PC-3 (cell line): ENCODE measurements around the gene PTGDS. TPM values are rescaled to one million over a fixed set of nuclear protein-coding genes. Genes with fewer than 3 reads are reported as not detected.
"Not testable (repeated sequence)": the region's sequence is repeated elsewhere in the genome, so short reads cannot be mapped to it uniquely, and the experiment has no call there.

ENCODE experiments used
- ATAC-seq: fragments of 200-7000 bp; cut with Tn5 transposase; 2 replicates; pipeline ENCODE4 v1.9.1; 2020; ENCODE audit warnings: mild to moderate bottlenecking, moderate library complexity
- BruUV-seq: library from RNA; stranded (reverse); fragments of 400-500 nt; replicated peaks from 2 replicates; lab custom pipeline; 2021; lab: Mats Ljungman, UMichigan
- CTCF ChIA-PET: fragments of 300-600 bp; sonication (Branson Sonifier 250); formaldehyde crosslinking; loops from one replicate; lab custom pipeline; 2022; ENCODE audit warnings: antibody characterized with exemption; lab: Charles Lee
- POLR2A ChIA-PET: fragments of 300-600 bp; sonication (Branson Sonifier 250); formaldehyde crosslinking; loops from one replicate; lab custom pipeline; 2022; ENCODE audit warnings: antibody characterized with exemption; ENCODE audit not compliant: unreplicated experiment; lab: Charles Lee
- DNase-seq: peaks from one replicate; pipeline ENCODE4 v3.0.0-alpha.2; 2015
- H2AFZ ChIP-seq: fragments of 300-600 bp; sonication (generic); 2 replicates; pipeline ENCODE4 v1.6.0; 2016; ENCODE audit warnings: antibody characterized with exemption, low read length
- H3F3A ChIP-seq: fragments of 300-600 bp; sonication (generic); one replicate; pipeline ENCODE4 v1.6.0; 2017; ENCODE audit warnings: antibody characterized with exemption, low read length, control low read depth, mild to moderate bottlenecking; ENCODE audit not compliant: unreplicated experiment
- H3K27ac ChIP-seq: fragments of 300-600 bp; sonication (generic); 2 replicates; pipeline ENCODE4 v1.5.1; 2016; ENCODE audit warnings: mild to moderate bottlenecking, low read length
- H3K27me3 ChIP-seq: fragments of 300-600 bp; sonication (generic); 2 replicates; pipeline ENCODE4 v1.6.1; 2016; ENCODE audit warnings: low read length, mixed read lengths
- H3K36me3 ChIP-seq: fragments of 300-600 bp; sonication (generic); 2 replicates; pipeline ENCODE4 v1.6.1; 2016; ENCODE audit warnings: low read depth, mixed run types, low read length, mixed read lengths
- H3K4me1 ChIP-seq: fragments of 300-600 bp; sonication (generic); 2 replicates; pipeline ENCODE4 v1.5.1; 2016; ENCODE audit warnings: low read length; ENCODE audit not compliant: insufficient read depth
- H3K4me2 ChIP-seq: fragments of 300-600 bp; sonication (generic); 2 replicates; pipeline ENCODE4 v1.6.0; 2016; ENCODE audit warnings: low read length
- H3K4me3 ChIP-seq: fragments of 300-600 bp; sonication (generic); 2 replicates; pipeline ENCODE4 v1.5.1; 2016; ENCODE audit warnings: mild to moderate bottlenecking, low read length, mixed read lengths
- H3K79me2 ChIP-seq: fragments of 300-600 bp; sonication (generic); 2 replicates; pipeline ENCODE4 v1.6.1; 2017; ENCODE audit warnings: low read length, mixed read lengths
- H3K9ac ChIP-seq: fragments of 300-600 bp; sonication (generic); 2 replicates; pipeline ENCODE4 v1.6.0; 2016; ENCODE audit warnings: mild to moderate bottlenecking, low read length
- H3K9me2 ChIP-seq: fragments of 300-600 bp; sonication (generic); replicated peaks from 2 replicates; pipeline ENCODE4 v1.6.1; 2016; ENCODE audit warnings: mixed run types, low read length, mixed read lengths
- H3K9me3 ChIP-seq: fragments of 300-600 bp; sonication (generic); 2 replicates; pipeline ENCODE4 v1.6.1; 2016; ENCODE audit warnings: low read length, mixed read lengths
- H4K20me1 ChIP-seq: fragments of 300-600 bp; sonication (generic); 2 replicates; pipeline ENCODE4 v1.6.1; 2016; ENCODE audit warnings: low read length, mixed read lengths
- EZH2 ChIP-seq: fragments of 300-600 bp; sonication (generic); IDR thresholded peaks from one replicate; pipeline ENCODE4 v1.6.1; 2017; ENCODE audit warnings: antibody characterized with exemption, mild to moderate bottlenecking, low read length; ENCODE audit not compliant: unreplicated experiment
- EZH2phosphoT487 ChIP-seq: fragments of 300-600 bp; sonication (generic); IDR thresholded peaks from 2 replicates; pipeline ENCODE4 v1.6.1; 2018; ENCODE audit warnings: mild to moderate bottlenecking, antibody characterized with exemption, low read length, borderline replicate concordance
- intact Hi-C: fragments of 100-400 bp; cut with micrococcal nuclease; formaldehyde crosslinking; loops from 2 replicates; pipeline ENCODE4 v1.9.0; 2023
- total RNA-seq: library from RNA; depleted of rRNA; stranded (reverse); fragments of >200 nt; gene quantifications from 2 replicates; pipeline ENCODE4 v1.2.3, GENCODE V29; 2014
- TF ChIP-seq, protein P1 (sequence below): fragments of 300-600 bp; sonication (generic); conservative IDR thresholded peaks from 2 replicates; pipeline ENCODE4 v1.5.1; 2017; ENCODE audit warnings: antibody characterized with exemption, low read depth, mild to moderate bottlenecking, low read length

PTGDS gene
- total RNA-seq, 1 experiment from 2014 or later = not detected

DNA sequence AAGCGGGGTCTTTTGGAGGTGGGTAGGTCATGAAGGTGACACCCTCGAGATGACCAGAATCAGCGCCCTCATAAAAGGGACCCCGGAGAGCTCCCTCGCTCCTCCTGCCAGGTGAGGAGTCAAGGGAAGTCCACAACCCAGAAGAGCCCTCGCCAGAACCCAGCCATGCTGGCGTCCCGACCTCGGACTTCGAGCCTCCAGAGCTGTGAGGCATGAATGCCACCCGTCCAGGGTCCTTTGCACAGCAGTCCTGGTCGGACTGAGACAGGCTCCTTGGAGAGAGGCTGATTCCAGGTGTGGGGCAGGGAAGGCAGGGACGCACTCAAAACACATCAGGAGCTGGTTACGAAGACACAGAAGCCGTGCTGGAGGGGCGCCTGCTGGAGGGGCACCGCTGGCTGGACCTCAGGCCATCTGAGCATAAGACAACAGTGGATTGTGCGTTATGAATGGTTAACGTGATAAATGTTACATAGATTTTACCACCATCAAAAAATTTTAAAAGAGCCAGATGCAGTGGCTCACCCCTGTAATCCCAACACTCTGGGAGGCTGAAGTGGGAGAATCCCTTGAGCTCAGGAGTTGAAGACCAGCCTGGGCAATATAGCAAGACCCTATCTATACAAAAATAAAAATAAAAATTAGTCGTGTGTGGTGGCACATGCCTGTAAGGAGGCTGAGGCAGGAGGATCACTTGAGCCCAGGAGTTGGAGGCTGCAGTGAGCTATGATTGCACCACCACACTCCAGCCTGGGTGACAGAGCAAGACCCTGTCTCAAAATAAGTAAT, 24.7 kb downstream of the PTGDS start:
- CTCF ChIA-PET = interaction anchor here (1.6 kb wide), 1 partner anchor 28 kb away, joined by 12 read pairs; no protein-coding TSS in a partner anchor
- DNase-seq (no peak), ATAC-seq (no peak)
- H3F3A ChIP-seq = no peaks in the 10 kb centered on the region
- no TSS peak for BruUV-seq
- no peaks in the 10 kb centered on the region for H3K27me3 ChIP-seq
- H3K9me3 ChIP-seq = no peaks in the 10 kb centered on the region
- H3K36me3 ChIP-seq = no peaks in the 10 kb centered on the region
- H2AFZ ChIP-seq = no peak overlapping the region
- no peak overlapping the region for H3K4me2 ChIP-seq
- no peaks in the 10 kb centered on the region for H3K9me2 ChIP-seq
- H3K4me3 ChIP-seq = no peak overlapping the region
- H4K20me1 ChIP-seq = no peaks in the 10 kb centered on the region
- H3K27ac ChIP-seq = no peak overlapping the region
- TF ChIP-seq EZH2phosphoT487 = no peak
- no peak for TF ChIP-seq EZH2
- TF ChIP-seq, protein P1, sequence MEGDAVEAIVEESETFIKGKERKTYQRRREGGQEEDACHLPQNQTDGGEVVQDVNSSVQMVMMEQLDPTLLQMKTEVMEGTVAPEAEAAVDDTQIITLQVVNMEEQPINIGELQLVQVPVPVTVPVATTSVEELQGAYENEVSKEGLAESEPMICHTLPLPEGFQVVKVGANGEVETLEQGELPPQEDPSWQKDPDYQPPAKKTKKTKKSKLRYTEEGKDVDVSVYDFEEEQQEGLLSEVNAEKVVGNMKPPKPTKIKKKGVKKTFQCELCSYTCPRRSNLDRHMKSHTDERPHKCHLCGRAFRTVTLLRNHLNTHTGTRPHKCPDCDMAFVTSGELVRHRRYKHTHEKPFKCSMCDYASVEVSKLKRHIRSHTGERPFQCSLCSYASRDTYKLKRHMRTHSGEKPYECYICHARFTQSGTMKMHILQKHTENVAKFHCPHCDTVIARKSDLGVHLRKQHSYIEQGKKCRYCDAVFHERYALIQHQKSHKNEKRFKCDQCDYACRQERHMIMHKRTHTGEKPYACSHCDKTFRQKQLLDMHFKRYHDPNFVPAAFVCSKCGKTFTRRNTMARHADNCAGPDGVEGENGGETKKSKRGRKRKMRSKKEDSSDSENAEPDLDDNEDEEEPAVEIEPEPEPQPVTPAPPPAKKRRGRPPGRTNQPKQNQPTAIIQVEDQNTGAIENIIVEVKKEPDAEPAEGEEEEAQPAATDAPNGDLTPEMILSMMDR = no peak
- H3K79me2 ChIP-seq = no peaks in the 10 kb centered on the region
- POLR2A ChIA-PET = no interaction called here
- no peak overlapping the region for H3K9ac ChIP-seq
- H3K4me1 ChIP-seq = peaks cover 4% of the 10 kb centered on the region
- intact Hi-C loops = no loop called here

DNA sequence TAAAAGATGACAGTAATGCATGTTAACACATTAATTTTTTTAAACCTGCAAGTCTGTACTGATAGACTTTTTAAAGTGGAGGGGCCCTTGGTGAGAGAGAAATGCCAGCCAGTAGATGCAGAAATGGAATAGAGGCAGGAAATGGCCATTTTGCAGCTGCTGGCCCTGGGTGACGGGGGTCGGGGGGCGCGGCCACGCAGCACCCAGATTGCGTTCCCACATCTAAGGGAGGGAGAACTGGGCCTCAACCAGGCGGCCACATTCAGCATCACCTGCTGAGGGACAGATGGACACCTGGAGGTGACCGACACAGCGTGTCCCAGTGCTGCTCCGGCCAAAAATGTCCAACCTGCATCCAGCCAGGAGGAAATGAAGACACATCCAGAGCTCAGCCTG, 25.3 kb downstream of the PTGDS start:
- H3K9ac ChIP-seq = no peak overlapping the region
- ATAC-seq (no peak), DNase-seq (no peak)
- TF ChIP-seq, protein P1 = no peak
- TF ChIP-seq EZH2 (no peak), EZH2phosphoT487 (no peak)
- POLR2A ChIA-PET = no interaction called here
- H3K4me2 ChIP-seq = no peak overlapping the region
- no peaks in the 10 kb centered on the region for H3K9me2 ChIP-seq
- intact Hi-C loops = no loop called here
- no peaks in the 10 kb centered on the region for H3K27me3 ChIP-seq
- H3K36me3 ChIP-seq = no peaks in the 10 kb centered on the region
- H3K4me1 ChIP-seq = no peaks in the 10 kb centered on the region
- no peaks in the 10 kb centered on the region for H3K79me2 ChIP-seq
- H3F3A ChIP-seq = no peaks in the 10 kb centered on the region
- CTCF ChIA-PET = no interaction called here
- H2AFZ ChIP-seq = no peak overlapping the region
- BruUV-seq = no TSS peak
- no peak overlapping the region for H3K4me3 ChIP-seq
- H3K27ac ChIP-seq = no peak overlapping the region
- H3K9me3 ChIP-seq = no peaks in the 10 kb centered on the region
- H4K20me1 ChIP-seq = no peaks in the 10 kb centered on the region

DNA sequence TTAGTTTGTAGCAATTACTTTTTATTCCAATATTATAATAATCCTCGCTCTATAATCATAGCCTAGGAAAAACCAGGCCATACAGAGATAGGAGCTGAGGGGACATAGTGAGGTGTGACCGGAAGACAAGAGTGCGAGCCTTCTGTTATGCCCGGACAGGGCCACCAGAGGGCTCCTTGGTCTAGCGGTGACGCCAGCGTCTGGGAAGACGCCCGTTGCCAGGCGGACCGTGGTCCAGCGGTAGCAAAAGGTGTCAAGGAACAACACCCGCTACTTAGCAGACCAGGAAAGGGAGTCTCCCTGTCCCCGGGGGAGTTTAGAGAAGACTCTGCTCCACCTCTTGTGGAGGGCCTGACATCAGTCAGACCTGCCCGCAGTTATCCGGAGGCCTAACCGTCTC, 27.0 kb downstream of the PTGDS start:
- H3K79me2 ChIP-seq, H3K27me3 ChIP-seq, H3K9ac ChIP-seq, ATAC-seq, POLR2A ChIA-PET, DNase-seq, H3K27ac ChIP-seq, H4K20me1 ChIP-seq, H2AFZ ChIP-seq, H3K4me2 ChIP-seq, H3K9me2 ChIP-seq, H3F3A ChIP-seq, BruUV-seq, H3K4me1 ChIP-seq, CTCF ChIA-PET, H3K4me3 ChIP-seq, H3K36me3 ChIP-seq, intact Hi-C loops, H3K9me3 ChIP-seq: not testable (repeated sequence)
